Thyroid gland (tissue), 4 donors: ENCODE measurements around the gene TIMM10. TPM values are rescaled to one million over a fixed set of nuclear protein-coding genes. Genes with fewer than 3 reads are reported as not detected.
A peak's percentile ranks its signal among the peaks of the same experiment; 100 is the strongest.

ENCODE experiments used
- DNase-seq, 2 donors: peaks; one replicate each; pipeline ENCODE4 v3.0.0-alpha.2; 2019
- H3K27ac ChIP-seq, 3 donors: fragments of 200-600 bp; sonication (generic); 1 replicate in 2 of 3; 2 replicates in 1 of 3; pipeline ENCODE4 v1.5.1; 2016 to 2019; ENCODE audit warnings: mild to moderate bottlenecking in 1 of 3, moderate library complexity in 1 of 3
- H3K27me3 ChIP-seq: fragments of 200-600 bp; sonication (generic); one replicate; pipeline ENCODE4 v1.5.1; 2019
- H3K36me3 ChIP-seq, 2 donors: fragments of 200-600 bp; sonication (generic); one replicate each; pipeline ENCODE4 v1.5.1; 2016 to 2019
- H3K4me1 ChIP-seq, 2 donors: fragments of 200-600 bp; sonication (generic); one replicate each; pipeline ENCODE4 v1.5.1; 2017 to 2019
- H3K4me3 ChIP-seq, 3 donors: fragments of 200-600 bp; sonication (generic); replicated peaks in 1 of 3; 1 replicate in 2 of 3; 2 replicates in 1 of 3; pipeline ENCODE4 v1.5.1; 2016; ENCODE audit warnings: mild to moderate bottlenecking in 1 of 3
- H3K9me3 ChIP-seq: fragments of 200-600 bp; sonication (generic); one replicate; pipeline ENCODE4 v1.5.1; 2017
- CTCF ChIP-seq, 6 experiments: fragments of 200-600 bp in 3 of 6; fragments of 450-650 bp in 3 of 6; sonication (generic) in 3 of 6; IDR thresholded peaks; one replicate each; pipeline ENCODE4 v1.5.1; 2016 to 2019; ENCODE audit warnings: antibody characterized with exemption in 6 of 6, mild to moderate bottlenecking in 2 of 6, inconsistent platforms in 1 of 6, moderate library complexity in 1 of 6
- POLR2A ChIP-seq, 2 donors: fragments of 450-650 bp; IDR thresholded peaks; one replicate each; pipeline ENCODE4 v1.6.1; 2017; ENCODE audit warnings: antibody characterized with exemption in 2 of 2, mild to moderate bottlenecking in 2 of 2, moderate library complexity in 1 of 2
- WGBS, 2 donors: methylation state at CpG; one replicate each; pipeline ENCODE4 v1.1.5; 2017; 5-methylcytosine and 5-hydroxymethylcytosine counted together
- intact Hi-C: fragments of 100-400 bp; cut with DNase I; formaldehyde crosslinking; loops from one replicate; pipeline ENCODE4 v1.15.1; 2023
- total RNA-seq, 4 donors: library from RNA; depleted of rRNA; stranded (reverse); fragments of >200 nt; gene quantifications; one replicate each; pipeline ENCODE4 v1.2.3, GENCODE V29; 2016

Gene TIMM10
- total RNA-seq, 4 donors from 2014 or later: 29.8 to 43.7 (median 37.4) TPM

GRCh38 chr11:57499413-57499982 lies 31.1 kb downstream of the TIMM10 start:
- no peaks in the 10 kb centered on the region for H3K27me3 ChIP-seq
- intact Hi-C loops: no loop called here
- no peaks in the 10 kb centered on the region for H3K36me3 ChIP-seq
- H3K4me1 ChIP-seq: peaks cover 19 to 42% of the 10 kb centered on the region in 2 donors
- H3K9me3 ChIP-seq: no peaks in the 10 kb centered on the region
- 2 to 5% methylated on average over 13 to 22 of the region's 35 CpGs for WGBS, 2 donors
- H3K4me3 ChIP-seq: no peak overlapping the region
- TF ChIP-seq POLR2A (IDR thresholded peaks at IDR 0.05) (peak in 1 of 2 donors; percentile 81), CTCF (IDR thresholded peaks at IDR 0.05) (no peak)
- H3K27ac ChIP-seq: peak overlapping the region; percentile 72 to 91 (median 85)
- peak; percentile 97 to 98 for DNase-seq

- WGBS, 2 donors: 78 to 88% methylated on average over 6 of the region's 6 CpGs
- Histone ChIP-seq H3K4me3 (no peak overlapping the region), H3K36me3 (no peaks in the 10 kb centered on the region), H3K27me3 (no peaks in the 10 kb centered on the region), H3K4me1 (peaks cover 19 to 42% of the 10 kb centered on the region in 2 donors), H3K27ac (peak overlapping the region in 1 of 3 donors; percentile 72), H3K9me3 (no peaks in the 10 kb centered on the region)
- no peak for TF ChIP-seq CTCF (IDR thresholded peaks at IDR 0.05)
- TF ChIP-seq POLR2A (IDR thresholded peaks at IDR 0.05): no peak
- no peak for DNase-seq
- intact Hi-C loops: no loop called here
These were observed 32.0 kb downstream of the TIMM10 start for GRCh38 chr11:57498540-57498939.

GRCh38 chr11:57497303-57498247 lies 33.0 kb downstream of the TIMM10 start:
- intact Hi-C loops: no loop called here
- TF ChIP-seq POLR2A (IDR thresholded peaks at IDR 0.05): no peak
- TF ChIP-seq CTCF (IDR thresholded peaks at IDR 0.05): no peak
- H3K9me3 ChIP-seq: no peaks in the 10 kb centered on the region
- DNase-seq: no peak
- no peak overlapping the region for H3K4me3 ChIP-seq
- WGBS, 2 donors: 91 to 96% methylated on average over 15 of the region's 15 CpGs
- H3K27ac ChIP-seq: no peak overlapping the region
- no peaks in the 10 kb centered on the region for H3K36me3 ChIP-seq
- H3K4me1 ChIP-seq: peaks cover 19 to 37% of the 10 kb centered on the region in 2 donors
- no peaks in the 10 kb centered on the region for H3K27me3 ChIP-seq

GRCh38 chr11:57496109-57496820 lies 34.3 kb downstream of the TIMM10 start:
- Histone ChIP-seq H3K36me3 (no peaks in the 10 kb centered on the region), H3K4me3 (no peak overlapping the region), H3K27me3 (no peaks in the 10 kb centered on the region), H3K4me1 (peaks cover 16 to 27% of the 10 kb centered on the region in 2 donors), H3K27ac (no peak overlapping the region), H3K9me3 (no peaks in the 10 kb centered on the region)
- DNase-seq: peak; percentile 54 to 63
- 69 to 72% methylated on average over 9 of the region's 9 CpGs for WGBS, 2 donors
- intact Hi-C loops: no loop called here
- no peak for TF ChIP-seq CTCF (IDR thresholded peaks at IDR 0.05)
- TF ChIP-seq POLR2A (IDR thresholded peaks at IDR 0.05): no peak
